Brain pericyte (primary cell): ENCODE results near the gene TNFRSF13B.
"Not testable (repeated sequence)": the region's sequence is repeated elsewhere in the genome, so short reads cannot be mapped to it uniquely, and the experiment has no call there.

Source experiments
- DNase-seq: peaks from one replicate; pipeline ENCODE4 v3.0.0-alpha.2; 2012; ENCODE audit warnings: low read depth, low spot score

The TNFRSF13B gene

DNA sequence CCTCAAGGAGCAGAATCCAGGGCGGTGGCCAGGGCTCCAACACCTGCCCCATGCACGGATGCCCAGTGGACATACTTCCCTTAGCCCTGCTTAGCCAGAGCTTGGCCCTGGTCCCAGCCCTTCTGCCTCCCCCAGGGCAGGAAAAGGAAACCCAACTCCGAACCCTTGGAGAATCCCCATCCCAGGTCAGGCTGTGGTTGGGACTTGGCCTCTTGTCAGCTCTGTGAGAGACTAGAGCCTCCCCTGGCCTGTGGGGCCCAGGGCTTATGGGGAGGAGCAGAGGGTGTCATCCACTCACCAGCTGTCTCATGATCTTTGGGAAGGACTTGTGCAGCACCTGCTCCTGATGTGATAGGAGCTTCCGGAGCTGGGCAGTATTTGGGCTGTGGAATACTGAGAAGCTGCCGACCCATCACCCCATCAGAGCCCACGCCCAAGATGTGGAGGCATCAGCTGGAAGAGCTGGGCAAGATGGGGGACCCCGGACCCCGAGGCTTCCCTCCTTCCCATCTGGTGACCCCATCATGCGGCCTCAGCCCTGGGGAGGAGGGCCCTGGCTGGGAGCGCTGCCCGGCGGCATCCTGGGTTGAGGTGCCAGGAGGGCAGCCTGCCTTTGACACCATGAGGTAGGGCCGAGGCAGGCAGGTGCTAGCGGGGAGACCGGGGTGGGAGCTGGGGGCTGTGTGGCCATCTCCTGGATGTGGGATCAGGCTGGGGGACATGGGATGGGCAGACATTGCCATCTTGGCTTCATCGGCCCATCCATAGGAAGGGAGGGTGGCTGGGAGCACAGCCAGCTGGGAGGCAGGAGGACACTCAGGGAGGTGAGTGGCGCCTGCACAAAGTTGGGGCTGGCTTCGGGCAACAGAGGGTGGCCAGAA lies 45.1 kb downstream of the TNFRSF13B start:
- DNase-seq, result no peak

DNA sequence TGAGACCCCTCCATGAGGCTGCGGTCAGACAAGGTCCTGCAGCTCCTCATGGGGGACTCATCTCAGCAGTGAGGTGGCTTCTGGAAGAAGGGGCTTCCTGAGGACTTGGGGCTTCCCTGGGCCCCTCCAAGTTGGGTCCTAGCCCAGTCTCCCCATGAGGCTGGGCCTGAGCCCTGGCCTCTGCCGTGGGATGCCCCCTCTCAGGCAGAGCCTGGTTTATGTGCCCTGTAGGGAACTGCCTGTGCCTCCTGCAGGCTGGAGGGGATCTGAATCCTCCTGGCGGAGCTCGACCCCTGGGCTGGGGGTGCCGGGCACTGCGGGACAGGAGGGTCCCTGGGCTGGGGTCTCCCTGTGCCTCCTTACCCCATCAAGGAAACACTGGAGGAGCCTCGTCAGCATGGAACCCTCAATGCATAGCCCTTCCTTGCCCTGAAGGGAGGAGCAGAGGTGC lies 45.8 kb downstream of the TNFRSF13B start:
- DNase-seq, result no peak

DNA sequence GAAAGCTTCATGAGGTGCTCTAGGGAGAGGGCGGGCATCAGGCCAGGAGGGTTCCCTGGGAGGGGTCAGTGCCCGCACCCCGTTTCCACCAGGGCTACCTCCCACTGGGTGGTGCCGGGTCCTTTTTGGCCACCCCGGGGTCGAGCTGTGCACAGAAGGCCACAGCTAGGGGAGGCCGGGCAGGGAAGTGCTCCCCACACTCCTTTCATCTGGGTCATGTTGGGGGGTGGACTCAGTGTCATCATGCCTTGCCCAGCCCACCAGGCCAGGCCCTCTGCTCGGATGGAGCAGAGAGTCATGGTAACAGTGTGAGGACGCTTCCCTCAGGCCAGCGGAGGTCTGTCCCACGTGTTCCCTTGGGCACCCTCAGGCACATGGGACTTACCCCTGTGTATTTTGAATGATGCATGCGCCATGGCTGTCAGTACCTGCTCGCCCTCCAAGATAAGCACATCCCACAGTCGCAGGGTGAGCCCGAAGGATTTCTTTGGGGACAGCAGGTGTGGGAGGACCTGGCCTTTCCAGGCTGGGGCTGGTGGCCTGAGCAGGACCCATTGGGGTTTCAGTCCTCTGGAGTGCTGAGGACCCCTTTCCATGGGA lies 46.4 kb downstream of the TNFRSF13B start:
- no peak for DNase-seq

DNA sequence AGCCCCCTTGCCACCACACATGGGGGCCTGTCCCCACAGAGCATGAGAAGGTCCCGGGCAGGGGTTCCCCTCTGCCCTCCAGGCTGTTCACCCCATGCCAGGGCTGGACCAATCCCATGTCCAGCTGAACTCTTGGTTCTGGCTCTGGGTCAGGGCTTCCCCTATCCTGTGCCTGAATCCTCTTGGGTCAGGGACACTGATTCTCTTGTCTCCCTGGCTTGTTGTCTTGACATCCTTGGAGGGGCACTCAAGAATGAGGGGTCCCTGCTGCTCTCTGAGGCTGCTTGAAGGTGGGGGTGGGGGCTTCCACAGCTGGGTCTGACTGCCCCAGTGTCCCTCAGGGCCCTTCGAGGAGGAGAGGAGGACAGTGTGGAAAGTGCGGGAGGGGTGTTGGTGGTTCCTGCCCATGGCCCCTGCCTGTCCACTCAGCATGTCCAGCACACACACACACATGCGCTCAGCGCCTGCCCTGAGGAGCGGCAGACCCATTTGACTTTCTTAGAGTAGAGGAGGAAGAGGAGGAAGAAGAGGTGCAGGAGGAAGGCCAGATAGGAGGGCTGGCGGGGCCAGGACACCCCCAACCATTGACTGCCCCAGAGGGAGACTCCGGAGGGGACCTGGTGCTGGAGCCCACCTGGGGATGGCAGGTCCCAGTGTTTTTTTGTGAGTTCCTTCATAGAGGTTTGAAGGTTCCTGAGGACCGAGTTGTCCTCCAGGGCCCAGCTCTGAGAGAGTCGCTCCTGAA lies 47.0 kb downstream of the TNFRSF13B start:
- DNase-seq, result no peak

DNA sequence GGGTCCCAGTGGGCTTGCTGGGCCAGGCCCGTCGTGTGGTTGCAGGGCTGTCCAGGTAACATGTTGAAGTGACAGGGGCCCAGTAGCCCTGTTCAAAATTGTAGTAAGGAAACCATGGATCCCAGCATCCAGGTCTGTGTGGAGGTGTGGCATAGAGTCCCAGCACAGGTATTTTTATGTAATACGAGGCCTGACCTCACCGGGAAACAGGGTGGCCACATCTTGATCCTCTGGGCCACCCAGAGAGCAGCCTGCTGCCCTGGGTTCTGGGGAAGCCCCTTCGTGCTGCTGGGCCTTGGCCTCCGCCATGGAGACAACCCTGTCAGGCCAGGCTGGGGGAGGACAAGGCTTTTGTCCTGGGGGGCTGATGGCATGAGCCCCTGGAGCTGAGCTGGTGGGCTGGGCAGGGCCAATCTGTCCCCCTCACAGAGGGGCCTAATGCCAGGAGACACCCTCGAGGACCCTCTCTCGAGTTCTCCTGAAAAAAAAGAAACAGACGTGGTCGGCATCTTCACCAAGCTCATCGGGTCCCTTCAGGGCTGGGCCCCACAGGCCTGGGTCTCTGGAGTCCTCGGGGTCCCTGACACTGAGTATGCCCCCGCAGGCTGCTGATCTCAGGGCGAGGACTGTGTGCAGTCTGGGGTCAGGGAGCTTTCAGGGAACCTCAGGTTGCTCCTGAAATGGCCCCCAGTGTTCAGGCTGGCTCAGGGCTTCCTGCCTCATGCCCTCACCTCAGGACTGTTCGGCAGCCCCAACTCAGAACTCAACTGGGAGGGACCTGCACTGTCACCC lies 47.8 kb downstream of the TNFRSF13B start:
- no peak for DNase-seq

DNA sequence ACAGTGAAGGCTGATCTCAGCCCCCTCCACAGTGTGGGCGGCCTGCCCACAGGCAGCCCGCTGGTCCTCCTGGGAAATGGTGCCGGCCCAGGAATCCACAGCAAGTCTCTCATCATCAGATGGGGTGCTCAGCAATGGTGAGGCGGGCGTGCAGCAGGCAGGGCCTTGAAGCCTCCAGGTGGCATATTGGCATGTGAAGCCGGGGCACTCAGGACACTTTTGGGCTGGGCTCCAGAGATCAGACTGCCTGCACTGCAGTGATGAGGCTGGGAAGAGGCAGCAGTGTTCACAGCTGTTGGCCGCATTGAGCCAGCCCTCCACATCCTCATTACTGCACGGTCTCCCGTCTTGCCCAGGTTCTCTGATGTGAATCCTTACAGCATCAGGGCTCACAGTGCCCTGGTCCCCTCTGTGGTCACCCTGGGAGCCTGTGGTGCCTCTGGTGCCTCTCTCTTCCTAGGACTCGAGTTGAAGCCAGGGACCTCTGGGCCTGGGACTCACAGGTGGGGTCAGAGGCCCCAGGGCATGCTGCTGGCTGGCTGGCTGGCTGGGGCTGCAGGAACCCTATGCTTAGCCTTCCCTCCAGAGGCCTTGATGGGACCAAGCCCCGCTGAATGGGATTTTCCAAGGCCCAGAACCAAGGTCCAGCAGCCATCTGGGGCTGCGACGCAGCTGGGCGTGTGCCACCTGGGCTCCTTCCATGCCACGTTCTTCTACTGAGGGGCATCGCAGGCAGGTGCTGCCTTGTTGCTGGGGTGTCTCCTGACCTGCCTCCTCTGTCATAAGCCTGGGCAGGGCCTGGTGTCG lies 48.6 kb downstream of the TNFRSF13B start:
- DNase-seq, result no peak

DNA sequence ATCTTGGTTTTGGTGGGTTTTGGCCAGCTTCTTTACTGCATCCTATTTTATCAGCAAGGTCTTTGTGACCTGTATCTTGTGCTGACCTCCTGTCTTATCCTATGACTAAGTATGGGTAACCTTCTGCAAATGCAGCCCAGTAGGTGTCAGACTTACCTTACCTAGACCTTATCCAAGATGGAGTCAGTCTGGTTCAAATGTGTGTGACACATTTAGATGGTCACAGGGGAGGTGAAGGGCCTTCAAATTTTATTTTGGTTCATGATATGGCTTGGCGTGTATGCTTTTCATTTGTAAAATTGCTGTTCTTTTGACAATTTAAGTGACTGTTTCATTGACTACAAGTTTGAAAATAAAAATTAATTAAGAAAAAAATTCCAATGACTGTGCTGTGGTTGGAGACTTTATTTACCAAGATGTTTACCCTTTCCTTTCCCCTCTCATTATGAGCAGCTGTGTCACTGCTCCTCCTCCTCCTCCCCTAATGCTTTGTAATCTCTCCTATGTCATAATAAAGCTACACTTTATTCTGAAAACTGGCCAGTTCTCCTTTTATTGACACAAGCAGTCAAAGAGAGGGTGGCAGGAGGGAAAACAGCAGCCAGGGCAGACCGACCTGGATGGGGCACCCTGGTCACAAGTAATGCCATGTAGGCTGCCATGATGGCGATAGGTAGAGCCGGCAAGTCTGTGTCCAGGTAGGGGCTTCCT lies 49.4 kb downstream of the TNFRSF13B start:
- no peak for DNase-seq

DNA sequence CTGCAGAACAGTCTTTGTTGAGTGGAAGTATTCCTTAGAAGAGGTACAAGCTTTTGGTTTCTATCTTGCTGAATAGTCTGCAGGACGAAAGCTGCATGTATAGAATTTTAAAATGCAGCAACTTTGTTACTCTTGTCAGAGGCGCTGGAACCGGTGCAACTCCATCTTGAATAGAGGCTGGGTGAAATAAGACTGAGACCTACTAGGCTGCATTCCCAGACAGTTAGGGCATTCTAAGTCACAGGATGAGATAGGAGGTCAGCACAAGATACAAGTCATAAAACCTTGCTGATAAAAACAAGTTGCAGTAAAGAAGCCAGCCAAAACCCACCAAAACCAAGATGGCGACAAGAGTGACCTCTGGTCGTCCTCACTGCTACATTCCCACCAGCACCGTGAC lies 50.5 kb downstream of the TNFRSF13B start:
- not testable (repeated sequence) for DNase-seq

DNA sequence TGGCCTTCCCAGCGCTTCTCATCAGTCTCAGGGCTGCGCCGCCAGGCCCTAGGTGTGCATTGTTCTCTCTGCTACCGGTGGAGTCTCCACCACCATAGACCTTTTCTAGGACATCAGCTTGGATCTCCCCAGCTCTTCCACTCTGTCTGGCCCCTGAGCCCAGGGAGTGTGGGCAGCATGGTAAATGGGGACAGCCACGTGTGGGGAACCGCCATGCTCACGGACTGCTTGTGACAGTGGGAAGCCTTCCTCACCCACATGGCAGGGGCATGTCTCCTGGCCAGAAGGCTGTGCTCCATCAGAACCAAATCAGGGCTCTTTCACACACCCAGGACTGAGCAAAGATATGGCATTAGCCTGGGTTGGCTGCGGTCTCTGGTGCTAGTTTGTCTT lies 51.3 kb downstream of the TNFRSF13B start:
- no peak for DNase-seq

DNA sequence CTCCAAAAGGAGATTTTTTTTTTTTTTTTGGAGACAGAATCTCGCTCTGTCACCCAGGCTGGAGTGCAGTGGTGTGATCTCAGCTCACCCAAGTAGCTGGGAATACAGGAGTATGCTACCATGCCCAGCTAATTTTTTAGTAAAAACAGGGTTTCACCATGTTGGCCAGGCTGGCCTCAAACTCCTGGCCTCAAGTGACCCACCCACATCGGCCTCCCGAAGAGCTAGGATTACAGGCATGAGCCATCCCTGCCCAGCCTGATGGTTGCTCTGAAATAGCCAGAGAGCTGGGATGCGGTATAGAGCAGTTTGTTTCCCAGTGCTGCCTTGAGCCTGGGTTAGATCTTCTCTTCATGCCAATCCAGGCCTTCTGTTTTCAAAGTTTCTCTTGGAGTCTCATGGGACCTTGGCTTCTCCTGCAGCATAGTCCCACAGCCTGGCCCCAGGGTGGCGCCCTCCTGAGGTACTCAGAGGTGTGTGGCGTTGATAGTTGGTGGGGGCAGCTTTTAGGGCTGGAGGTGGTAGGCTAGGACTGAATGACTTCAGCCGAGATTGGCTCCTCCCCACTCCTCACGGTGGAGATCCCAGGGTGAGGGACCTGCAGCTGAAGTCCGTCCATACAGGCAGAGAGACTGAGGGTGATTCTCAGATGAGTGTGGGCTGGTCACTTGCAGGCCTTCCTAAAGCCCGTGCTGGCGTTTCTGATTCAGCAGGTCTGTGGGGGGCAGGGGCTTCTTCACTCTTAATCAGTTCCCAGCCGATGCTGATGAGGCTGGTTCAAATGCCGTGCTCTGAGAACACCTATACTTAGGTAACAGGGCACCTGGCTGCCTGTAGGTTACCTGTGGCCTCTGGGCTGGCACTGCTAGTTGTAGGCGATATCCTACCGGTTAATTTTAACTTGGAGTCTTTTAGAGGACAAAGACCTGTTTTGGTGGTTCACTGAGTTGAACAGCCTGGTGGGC lies 52.0 kb downstream of the TNFRSF13B start:
- DNase-seq, result no peak

DNA sequence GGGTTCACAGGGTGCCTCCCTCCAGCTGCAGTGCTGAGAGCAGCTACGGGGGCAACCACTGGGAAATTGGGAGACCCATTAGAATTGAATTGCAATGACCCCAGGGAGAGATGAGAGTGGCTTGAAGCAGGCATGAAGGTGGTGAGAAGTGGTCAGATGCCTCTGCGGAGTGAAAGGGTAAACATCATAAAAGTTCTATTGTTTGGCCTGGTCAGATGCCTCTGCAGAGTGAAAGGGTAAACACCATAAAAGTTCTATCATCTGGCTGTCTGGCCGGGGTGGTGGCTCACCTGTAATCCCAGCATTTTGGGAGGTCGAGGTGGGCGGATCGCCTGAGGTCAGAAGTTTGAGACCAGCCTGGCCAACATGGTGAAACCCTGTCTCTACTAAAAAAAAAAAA lies 53.5 kb downstream of the TNFRSF13B start:
- DNase-seq, result no peak

DNA sequence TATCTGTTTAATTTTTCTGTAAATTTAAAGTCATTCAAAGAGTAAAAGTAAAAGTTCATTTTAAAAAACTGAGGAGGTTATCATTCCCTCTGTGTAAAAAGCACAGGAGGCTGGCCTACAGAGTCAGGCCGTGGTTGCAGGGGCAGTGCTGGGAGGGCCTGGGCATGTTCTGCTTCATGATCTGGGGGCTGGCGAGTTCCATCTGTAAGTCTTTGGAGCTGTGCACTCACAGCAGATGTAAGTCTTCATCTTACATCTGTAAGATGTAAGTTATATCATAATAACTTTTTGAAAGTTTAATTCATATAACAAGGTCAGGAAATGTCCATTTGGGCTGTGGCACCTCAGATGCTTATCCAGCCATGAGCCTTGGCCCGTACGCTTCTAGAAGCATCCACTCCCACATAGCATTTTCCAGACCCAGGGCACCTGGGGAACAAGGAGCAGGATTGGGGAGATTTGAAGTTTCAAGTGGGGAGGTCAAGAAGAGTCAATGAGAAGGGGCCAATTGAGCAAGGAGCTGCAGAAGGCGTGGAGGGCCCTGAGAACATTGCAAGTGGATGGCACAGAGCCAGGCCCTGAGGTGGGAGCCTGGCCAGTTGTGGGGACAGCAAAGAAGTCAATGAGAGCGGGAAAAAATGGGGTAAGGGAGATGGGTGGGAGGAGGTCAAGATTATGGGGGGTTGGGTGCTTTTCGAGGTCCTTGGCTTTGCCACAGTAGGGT lies 54.1 kb downstream of the TNFRSF13B start:
- no peak for DNase-seq

DNA sequence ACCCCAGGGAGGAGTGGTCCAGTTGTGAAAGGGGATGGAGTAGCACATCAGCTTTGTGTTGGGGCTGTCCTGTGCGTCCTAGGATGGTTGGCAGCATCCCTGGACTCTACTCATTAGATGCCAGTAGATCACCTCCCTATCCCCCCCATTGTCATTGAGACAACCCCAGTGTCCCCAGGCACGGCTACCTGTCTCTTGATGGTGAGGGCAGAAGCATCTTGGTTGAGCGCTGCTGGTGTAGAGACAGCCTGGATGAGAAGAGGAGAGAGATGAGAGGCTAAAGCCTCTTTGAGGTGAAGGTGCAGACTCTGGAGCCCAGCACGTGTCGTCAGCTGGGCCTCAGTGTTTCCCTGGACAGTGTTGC lies 55.4 kb downstream of the TNFRSF13B start:
- no peak for DNase-seq

DNA sequence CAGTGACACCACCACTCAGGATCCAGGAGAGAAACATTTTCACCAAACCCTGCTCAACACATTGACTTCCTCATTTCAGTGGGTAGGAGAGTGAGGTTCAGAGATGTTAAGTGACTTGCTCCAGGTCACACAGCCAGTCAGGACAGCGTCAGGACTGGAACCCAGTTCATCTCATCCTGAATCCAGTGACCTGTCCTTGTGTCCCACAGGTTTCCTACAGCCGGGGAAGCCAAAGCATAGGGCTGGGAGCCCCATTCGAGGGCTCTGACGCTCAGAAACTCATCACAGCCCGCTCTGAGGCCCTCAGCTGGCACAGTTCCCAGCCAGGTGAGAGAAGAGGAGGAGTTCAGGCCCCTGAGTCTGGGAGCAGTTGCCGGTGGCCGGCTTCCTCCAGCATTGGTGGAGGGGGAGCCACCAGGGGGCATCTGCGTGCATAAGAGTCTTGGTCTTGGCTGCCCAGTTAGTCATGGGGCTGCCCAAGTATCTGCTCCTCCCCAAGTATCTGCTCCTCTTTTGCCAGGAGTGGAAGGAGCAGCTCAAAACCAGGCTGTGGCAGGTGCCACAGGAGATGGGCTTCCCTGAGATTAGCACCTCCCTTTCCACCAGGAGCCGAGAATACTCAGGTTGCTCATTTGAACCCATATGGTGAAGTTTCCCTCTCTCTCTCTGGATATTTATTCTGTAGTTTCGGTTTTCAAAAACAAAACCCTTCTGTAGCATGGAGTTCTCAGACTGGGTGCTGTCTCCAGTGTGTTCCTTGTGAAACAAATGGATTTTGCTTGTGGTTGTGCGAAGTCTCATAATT lies 56.0 kb downstream of the TNFRSF13B start:
- no peak for DNase-seq

DNA sequence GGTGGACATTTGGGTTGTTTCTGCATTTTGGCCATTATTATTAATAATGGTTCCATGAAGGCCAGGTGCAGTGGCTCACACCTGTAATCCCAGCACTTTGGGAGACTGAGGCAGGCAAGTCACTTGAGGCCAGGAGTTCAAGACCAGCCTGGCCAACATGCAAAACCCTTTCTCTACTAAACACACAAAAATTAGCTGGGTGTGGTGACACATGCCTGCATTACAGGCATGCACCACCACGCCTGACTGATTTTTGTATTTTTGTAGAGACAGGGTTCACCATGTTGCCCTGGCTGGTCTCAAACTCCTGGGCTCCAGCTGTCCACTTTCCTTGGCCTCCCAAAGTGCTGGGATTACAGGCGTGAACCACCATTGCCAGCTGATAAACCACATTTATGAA lies 58.5 kb downstream of the TNFRSF13B start:
- no peak for DNase-seq

DNA sequence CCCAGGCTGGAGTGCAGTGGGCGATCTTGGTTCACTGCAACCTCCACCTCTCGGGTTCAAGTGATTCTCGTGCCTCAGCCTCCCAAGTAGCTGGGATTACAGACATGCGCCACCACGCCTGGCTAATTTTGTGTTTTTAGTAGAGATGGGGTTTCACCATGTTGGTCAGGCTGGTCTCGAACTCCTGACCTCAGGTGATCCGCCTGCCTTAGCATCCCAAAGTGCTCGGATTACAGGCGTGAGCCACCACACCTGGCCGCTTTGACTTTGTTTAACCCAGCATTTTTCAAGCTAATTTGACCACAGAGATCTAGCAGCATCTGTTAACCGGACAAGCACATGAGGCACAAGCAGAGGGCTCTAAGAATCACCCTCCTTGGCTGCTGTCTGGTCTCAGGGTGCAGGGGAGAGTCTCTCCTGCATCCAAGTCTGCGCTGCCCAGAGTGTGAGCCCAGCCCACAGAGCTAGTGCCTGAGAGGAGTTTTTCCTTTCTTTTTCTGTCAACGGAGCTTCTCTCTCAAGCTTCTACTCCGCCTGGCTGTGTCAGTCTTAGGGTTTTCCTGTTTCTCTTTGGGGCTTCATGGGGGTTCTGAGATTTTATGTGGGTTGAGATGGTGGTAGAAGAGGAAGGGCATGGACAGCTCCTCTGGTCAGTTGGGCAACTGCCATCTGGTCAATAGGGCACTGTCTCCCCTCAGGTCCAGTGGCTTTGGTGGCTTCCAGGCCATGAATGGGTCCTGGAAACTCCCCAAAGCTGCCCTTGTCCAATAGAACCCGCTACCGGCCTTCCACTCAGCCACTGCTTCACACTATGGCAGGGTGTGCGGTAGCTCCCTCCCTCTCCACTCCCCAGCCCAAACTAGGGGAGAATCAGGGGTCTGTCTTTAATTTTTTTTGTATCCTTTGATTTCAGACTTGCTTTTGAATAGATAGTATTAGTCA lies 59.6 kb downstream of the TNFRSF13B start:
- no peak for DNase-seq
